ENCODE results near the gene BHMT.

BHMT gene, protein sequence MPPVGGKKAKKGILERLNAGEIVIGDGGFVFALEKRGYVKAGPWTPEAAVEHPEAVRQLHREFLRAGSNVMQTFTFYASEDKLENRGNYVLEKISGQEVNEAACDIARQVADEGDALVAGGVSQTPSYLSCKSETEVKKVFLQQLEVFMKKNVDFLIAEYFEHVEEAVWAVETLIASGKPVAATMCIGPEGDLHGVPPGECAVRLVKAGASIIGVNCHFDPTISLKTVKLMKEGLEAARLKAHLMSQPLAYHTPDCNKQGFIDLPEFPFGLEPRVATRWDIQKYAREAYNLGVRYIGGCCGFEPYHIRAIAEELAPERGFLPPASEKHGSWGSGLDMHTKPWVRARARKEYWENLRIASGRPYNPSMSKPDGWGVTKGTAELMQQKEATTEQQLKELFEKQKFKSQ

DNA sequence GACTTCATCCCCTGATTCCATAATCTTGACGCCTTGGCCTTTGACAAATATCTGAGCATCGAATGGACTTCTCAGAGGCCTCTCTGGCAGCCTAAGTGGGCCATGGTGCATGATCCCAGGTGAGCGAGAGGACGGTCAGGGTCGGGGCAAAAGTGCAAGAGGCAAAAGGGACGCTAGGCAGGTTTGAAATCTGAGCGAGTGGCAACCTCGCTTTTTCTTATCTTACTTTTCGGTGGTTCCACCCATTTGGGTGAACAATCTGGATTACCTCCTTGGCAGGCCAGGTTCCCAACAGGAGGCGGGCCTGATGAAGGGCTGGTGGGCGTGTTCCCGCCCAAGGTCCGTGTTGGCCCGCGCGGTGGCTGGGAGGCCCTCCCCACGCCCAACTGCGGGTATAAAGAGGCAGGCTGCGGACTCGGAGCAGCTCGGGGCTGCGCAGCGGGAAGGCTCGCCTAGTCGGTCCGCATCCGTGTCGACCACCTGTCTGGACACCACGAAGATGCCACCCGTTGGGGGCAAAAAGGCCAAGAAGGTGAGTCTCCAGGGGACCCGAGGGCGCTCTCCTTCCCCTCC, at the start of gene BHMT:
TSS of gene BHMT (plus strand) at position 423 of the 573 bp plus-strand sequence. CDS start at position 500, 77 bp downstream.
- no peak for DNase-seq

DNA sequence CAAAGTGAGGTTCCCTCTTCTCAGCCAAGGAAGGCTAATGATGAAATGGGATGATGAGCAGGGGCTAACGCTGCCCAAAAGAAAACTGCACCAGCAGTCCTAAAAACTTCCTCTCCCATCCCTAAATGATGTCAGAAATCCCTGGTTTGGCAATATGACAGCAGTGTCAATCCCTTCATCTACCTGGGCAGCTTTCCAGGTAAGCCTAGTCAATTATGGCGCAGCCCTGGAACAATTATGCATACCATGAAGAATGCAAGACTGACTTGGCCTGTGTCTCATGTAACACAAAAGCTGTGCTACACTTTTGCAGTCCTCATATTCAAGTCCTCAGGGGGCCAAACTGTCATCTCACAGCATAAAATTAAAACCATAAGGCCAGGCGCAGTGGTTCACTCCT, 49.2 kb upstream of the BHMT start:
- DNase-seq = no peak

DNA sequence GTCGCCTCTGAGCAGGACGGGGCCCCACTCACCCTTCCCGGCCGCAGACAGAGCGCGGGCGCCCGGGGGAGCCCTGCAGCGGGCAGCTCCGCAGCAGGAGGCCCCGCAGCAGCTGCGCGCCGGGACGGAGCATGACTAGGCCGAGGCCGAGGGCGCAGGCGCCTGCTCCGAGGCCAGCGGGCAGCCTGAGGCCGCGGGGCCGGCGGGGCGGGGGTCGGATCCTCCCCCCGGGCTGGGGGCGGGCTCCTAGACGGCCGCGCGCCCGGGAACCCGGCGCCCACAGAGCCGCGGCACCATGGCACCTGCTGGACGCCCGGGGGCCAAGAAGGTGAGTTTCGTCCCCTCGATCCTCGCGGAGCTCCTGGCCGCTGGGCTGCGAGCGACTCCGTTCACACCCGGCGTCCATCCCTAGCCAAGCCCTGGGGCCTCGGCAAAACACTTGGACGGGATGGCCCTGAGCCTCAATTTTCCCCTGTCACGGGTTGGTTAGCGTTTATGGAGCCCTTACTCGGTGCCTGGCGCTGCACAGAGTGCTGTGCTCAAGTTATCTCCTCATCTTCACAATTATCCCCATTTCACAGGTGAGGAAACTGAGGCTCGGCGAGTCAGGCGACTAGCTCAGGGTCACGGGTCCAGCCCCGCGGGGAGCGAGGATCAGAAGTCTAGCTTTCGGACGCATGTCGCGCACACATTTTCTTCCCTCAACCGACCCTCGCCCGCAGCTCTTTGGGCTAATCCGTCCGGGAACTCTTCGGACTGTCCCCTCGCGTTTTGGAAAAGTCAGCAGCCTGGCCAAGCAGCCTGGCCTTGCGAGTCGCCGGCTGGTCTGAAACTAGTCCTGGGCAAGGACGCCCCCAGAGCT, 41.9 kb upstream of the BHMT start, which contains the start of the genes BHMT2 and DMGDH:
TSS of gene BHMT2 (plus strand) at position 280 of the 862 bp plus-strand sequence. CDS start at position 296, 16 bp downstream.
TSS of gene DMGDH (minus strand) at position 187 of the 862 bp plus-strand sequence. CDS start at position 133, 54 bp downstream.
- DNase-seq = no peak

DNA sequence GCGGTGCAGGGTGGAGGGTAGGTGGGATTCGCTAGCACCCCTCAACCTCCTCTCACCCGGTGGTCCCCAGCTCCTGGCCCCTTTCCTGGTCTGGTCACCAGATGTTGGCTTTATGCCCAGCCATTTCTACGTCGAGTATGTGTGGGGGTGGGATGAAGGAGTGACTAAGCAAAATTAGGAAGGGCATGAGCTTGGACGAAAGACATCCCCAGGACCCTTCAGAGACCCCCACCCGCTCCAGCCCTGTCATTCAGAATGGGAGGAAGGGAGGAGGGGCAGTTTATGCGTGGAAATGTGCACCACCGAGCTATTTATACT, 41.3 kb upstream of the BHMT start:
- DNase-seq = no peak

DNA sequence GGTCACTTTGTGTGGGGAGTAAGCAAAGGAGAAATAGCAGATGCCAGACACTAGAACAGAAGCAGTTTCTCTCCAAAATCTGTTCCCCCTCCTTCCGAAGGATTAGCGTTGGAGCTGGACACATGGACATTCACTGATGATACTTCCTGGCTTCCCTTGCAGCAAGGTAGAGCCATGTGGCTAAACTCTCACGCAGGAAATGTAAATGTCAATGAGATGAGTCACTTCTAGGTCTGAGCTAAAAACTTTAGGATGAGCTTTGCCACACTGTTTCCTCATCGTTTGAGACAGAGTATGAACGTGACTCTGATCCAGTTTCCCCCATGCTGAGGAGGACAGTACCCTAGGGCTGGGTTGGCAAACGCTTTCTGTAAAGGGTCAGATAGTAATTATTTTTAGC, 37.0 kb upstream of the BHMT start:
- no peak for DNase-seq

DNA sequence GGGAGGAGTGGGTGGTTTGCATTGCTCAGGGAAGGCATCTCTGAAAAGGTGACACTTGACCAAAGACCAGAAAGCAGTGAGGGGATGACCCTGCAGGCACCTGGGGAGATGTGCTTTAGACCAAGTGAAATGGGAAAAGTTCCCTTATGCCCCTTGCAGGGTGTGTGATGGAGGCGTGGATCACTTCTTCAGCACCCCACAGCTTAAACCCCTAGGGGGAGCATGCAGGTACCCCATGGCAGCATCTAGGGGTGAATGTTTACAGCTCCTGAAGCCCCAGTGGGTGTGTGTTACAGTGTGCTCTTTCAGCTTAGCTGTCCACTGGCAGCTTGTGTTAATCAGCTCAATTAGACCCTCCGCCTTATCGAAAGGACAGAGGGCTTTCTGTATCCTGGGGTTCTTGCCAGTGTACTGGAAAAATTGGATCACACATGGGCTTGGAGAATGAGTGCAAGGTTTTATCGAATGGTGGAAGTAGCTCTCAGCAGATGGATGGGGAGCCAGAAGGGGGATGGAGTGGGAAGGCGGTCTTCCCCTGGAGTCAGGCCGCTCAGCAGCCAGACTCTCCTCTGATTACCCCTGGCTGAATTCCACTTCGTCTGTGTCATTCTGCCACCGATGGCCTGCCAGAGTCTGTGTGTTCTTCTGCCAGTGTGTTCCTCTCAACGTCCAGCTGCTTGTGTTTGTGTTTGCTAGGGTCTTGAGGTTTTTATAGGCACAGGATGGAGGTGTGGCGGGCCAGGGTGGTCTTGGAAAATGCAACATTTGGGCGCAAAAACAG, 35.8 kb upstream of the BHMT start:
- no peak for DNase-seq

DNA sequence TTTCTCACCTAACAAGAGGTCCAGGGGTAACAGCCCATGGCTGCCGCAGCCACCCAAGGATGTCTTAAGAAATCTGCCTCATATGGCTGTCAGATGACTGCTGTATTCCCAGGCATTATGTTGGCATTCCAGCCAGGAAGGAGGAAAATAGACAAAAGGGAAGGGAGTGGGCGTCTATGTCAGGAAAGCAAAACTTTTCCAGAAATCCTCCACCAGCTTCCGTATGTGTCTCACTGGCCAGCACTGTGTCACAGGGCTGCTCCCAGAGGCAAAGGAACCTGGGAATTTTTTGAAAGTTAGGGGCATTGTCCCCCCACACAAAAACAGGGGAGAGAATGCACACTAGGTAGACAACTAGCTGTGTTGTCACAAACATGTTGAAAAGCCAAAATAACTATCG, 34.8 kb upstream of the BHMT start:
- no peak for DNase-seq

DNA sequence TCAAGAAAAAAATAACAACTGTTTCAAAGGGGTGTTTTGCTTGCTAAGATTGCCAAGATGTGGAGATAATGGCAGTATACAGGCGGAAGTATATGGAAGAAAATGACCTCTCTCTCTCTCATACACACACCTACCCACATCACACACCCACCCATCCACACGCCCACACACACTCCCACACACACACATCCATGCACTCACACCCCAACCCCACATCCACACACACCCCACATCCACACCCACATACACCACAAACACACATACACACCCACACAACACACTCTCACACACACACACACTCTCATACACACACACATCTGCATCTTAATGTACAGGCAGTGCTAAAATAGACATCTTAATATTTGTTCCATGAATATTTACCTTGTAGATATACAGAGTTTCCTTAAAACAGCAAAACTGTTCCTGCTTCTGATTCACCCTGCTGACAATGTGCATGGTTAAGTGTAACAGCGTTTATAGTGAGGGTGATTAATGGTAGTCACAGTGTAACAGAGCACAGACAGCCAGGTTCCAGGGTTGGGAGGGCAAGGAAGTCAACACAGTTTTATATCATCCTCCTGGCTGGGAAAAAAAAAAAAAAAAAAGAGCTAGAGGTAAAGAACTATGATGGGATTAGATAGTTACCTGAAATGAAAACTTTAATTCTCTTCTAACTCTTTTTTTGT, 33.8 kb upstream of the BHMT start:
- no peak for DNase-seq

DNA sequence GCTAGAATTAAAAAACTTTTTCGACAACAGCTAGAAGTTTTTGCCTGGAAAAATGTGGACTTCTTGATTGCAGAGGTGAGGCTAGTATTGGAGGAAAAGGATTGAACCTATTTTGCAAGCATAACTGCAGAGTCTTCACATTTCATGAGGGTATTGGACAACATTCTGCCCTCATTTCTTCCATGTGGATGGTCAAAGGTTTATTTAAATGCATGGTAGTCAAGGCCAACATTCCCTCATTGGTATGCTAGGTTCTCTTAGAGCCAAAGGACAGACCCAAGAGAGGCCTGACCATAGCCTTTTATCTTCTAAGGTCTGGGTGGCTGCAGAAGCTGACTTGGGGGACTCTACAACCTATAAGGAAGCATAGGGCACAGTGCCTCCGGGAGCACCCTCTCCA, 30.8 kb upstream of the BHMT start:
- no peak for DNase-seq

DNA sequence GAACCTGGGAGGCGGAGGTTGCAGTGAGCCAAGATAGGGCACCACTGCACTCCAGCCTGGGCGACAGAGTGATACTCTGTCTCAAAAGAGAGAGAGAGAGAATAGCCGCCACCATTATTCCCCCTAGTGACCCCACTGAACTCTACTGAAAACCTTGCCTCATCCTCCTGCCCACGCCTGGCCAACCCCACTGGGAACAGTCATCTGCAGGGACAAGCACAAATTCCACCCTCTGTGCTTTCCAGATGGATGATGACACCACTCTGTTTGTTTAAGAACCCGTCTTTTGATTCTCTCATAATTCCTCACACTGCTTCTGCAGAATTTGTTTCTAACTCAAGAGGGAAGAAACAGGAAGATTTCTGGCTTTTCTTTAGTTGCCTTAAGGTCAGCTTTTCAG, 29.8 kb upstream of the BHMT start:
- DNase-seq = no peak

DNA sequence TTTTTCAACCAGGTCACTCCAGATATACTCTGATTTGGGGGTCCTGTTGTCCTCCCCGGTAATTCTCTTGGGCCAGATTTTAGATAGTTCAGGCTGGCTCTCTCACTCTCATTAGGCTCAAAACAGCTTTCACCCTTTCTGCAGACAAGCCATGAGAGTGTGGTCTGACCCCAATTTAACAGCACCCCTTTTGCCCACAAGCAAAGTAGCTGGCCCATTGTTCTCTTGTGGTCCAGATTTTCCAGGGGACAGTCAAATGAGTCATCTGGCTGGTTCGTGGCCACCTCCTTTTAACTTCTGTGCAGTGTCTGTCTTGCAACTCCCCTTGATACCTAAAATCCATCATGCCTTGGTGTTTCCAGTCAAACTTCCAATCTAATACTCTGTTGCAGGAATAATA, 25.5 kb upstream of the BHMT start:
- no peak for DNase-seq

DNA sequence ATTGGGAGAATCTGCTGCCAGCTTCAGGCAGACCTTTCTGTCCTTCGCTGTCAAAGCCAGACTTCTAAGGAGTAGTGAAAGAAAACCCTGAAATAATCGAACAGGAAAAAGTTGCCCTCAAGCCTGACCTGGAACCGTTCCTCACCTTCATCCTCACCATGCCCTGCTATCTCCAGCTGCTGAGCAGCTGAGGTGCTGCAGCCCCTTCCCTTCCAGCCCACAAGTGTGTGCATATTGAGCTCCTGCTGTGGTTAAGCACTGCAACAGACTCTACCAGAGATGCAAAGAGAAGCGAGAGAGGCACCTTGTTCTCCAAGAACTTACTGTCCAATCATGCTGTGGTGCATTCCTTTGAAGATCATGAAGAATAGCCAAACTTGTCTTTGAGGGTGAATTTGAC, 23.1 kb upstream of the BHMT start:
- DNase-seq = no peak

DNA sequence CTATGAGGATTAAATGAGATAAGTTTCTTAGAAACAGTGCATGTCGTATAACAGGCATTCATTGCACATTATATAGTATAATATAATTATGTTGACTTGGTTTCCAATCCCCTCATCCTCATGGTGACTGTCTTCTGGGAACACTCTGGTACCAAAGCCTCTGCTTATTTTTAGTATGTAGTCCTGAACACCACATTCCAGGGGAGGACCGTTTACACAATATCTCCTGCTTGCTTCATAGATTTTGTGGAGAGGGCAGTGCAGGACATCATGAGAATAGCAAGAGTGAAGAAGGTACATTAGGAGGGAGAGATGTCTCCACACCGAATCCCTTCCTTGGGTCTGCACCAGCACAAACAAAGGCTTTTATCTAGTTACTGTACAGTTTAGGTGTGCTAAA, 20.5 kb upstream of the BHMT start:
- DNase-seq = no peak

DNA sequence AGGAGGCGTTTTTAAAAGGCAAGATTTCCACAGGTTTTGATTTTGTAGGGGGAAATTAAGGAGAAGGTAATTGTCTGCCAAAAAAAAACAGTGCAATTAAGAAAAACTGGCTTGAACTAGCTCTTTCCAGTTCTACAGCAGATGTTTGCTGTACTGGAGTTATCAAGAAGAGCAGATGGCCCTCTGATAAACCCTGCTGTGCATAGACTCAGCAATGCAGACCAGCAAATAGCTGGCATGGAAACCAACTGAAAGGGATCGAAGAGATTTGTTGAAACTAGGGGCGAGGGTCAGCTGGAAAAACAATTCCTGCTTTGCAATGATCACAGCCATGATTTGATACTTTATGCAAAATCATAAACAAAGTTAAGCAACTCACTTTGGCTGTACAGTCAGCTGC, 17.8 kb upstream of the BHMT start:
- DNase-seq = no peak

DNA sequence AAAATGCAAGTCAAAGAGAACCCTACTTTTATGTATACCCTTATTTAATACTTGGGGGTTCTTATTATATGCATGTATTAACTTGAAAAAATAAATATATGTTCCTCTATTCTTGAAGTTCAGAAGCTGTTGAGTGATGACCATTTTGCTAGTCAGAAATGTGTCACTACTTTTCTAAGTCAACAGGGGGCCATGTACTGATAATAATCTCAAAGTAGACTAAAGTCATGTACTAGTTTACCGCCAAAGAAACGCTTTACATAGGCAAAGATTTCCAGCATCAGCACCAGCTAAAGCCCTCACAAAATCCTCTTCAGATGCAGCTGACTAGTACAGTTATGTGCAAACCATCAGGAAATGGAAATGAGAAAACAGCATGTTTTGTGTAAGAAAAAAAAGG, 5.7 kb upstream of the BHMT start:
- DNase-seq = no peak

DNA sequence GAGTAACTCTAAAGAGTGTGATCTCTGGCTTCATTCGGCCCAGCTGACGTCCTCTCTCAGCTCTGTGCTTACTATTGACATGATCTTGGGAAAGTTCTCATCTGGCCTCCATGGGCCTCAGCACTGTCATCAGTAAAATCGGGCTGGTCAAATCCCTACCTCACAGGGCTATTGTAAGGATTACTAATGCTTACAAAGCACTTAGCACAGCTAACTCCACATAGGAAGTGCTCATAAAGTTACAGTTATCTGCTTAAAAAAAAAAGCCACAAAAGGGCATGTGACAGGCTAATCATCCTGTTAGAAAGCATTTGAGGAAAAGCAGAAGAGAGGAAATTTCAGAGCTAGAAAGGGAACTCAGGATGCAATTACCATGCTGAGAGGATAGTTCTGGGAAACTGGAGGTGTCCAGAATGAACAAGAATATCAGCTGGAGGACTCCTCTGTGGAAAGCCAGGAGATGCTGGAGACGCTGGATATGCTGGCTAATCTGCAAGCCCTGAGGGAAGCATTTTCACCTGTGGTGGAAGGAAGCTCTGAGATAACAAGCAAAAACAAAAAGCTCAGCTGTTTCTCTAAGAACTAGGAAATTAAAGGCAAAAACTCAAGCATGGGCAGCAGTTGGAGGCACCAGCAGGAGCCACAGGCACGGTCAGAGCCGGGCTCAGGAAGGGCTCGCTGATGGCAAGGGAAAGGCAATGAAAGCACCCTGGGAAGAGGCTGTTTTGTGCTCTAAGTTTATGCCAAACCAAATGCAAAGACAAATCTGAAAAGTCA, 4.4 kb upstream of the BHMT start:
- no peak for DNase-seq

DNA sequence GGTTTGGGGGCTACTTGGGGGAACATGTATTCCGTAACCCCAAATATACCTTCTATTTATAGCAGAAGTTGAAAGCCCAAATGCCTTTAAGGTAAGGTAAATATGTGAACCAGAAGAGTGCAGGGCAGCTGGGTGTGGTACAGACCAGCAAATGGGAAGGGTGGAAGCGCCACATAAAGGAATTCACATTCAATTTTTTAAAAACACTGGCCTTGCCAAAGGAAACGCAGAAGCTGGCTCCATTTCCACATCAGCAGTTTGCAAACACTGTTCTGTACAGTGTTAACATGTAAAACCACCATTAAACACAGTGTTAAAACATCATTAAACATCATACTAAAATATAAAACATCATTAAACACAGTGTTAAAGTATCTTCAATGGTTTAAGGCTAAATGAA, 3.5 kb upstream of the BHMT start:
- DNase-seq = no peak

DNA sequence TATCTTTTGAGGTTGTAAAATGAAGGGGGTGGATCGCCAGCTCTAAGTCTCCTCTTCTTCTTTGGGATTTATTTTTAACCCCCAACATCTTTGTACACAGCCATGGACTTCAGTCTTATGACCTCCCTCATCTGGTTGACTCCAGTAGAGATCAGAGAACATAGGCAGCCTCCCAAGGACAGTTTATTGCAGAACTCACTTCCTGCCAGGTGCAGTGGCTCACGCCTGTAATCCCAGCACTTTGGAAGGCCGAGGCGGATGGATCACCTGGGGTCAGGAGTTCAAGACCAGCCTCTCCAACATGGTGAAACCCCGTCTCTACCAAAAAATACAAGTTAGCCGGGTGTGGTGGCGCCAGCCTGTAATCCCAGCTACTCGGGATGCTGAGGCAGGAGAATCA, 2.8 kb upstream of the BHMT start:
- no peak for DNase-seq

DNA sequence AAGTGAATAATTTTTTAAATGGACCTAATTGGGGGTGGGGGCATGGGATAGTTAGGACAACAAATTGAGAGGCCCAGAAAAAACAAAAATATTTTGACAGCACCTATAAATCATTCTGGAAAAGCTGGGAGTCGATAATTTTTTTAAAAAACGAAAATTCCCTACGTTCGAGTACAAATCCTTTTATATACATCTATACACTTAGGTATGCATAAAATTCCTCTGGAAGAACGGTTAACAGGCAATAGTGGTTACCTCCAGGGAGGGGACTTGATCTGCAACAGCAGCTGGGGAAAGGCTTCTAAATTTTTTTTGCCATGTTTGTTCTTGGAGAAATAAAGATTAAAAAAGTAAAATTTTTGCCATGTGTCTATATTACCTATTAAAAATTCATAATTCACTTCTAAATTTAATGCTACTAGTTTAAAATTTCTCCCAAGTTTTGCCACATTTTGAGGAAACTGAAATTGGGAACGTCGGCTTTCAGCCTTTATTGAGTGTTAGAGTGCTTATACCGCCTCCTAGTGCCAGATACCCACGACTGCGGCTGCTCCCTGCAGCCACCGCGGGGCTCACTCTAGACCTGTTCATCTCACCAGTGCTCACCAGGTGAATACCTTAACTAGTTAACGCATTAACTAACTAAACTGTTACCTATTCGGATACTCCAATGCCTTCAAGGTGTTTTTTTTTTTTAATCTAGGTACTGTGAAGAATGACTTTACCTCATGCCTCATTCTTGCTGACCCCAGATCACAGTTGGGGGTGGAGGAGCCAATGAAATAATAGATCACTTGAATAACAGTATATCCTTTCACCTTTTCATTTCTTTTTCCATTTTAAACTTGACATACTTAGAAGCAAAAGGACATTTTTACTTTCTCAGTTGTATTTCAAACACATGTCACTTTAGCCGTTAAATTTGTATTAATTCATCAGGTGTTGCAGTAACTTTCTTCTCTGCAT, 1.8 kb upstream of the BHMT start:
- no peak for DNase-seq

DNA sequence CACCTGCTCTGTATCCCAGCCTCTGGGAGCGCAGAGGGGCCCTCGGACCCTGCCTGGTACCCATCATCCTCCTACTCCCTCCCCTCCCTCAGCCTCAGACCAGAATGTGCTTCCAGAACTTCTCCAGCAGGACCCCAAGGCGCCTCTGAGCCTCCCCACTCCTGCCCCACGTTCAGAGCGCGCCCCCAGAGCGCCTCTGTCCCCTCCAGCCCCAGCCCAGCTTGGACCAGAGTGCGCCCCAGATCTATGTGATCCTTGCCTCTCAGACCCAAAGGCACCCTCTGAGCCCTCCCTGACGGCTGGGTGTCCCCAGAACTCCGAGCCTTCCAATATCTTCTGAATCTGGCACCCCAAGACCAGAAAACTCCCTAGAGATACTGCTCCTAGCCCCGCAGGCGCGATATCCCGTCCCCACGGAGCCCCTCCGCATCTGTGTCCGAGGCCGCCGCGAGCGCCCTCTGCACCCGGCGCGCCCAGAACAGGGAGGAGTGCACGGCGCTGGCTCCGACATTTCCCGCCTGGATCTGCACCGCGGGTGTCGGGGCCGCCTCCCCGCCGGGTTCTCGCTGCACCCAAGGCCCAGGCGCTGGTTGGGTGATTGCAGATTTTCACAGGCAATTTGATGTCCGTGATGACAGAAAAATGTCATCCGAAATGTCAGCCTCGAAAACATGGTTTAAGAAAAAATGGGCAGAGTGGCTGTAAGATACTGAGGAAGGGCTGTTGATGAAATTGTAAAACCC, 522 bp downstream of the BHMT start:
- DNase-seq = no peak

Measured in NCI-H1417 treated with DMSO at 0.1 percent for 48 hours (cell line).